Measurements from ENCODE around the gene GOLGA7B. TPM values are rescaled to one million over a fixed set of nuclear protein-coding genes. Genes with fewer than 3 reads are reported as not detected.

GOLGA7B gene
- total RNA-seq, 1 donor from 2014 or later: 2.7 TPM

DNA sequence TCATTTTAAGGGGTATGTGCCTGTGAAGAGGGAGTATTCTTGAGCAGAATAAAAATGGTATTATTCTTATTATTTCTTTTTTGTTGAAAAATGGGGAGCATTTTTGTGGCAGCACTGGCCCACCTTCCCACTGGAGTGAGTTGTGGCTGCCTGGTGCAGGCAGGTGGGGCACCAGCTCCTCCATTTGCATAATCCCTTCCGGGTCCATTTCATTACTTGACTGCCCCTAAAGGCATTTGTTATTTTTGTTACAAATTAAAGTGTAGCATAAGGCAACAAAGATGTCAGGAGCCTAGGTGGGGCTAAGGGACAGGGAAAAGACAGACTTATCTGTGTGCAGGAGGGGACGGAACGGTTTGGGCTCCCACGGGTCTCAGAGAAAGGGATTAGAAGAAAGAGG lies 26.8 kb downstream of the GOLGA7B start:
- no peak overlapping the region for H3K4me3 ChIP-seq (ENCODE audit: low read depth, low read length)
- peaks cover 4% of the 10 kb centered on the region for H3K27me3 ChIP-seq (ENCODE audit: control insufficient read depth, insufficient read depth, low read length)
- no peak for DNase-seq (ENCODE audit: low read depth)
- TF ChIP-seq, protein P1, sequence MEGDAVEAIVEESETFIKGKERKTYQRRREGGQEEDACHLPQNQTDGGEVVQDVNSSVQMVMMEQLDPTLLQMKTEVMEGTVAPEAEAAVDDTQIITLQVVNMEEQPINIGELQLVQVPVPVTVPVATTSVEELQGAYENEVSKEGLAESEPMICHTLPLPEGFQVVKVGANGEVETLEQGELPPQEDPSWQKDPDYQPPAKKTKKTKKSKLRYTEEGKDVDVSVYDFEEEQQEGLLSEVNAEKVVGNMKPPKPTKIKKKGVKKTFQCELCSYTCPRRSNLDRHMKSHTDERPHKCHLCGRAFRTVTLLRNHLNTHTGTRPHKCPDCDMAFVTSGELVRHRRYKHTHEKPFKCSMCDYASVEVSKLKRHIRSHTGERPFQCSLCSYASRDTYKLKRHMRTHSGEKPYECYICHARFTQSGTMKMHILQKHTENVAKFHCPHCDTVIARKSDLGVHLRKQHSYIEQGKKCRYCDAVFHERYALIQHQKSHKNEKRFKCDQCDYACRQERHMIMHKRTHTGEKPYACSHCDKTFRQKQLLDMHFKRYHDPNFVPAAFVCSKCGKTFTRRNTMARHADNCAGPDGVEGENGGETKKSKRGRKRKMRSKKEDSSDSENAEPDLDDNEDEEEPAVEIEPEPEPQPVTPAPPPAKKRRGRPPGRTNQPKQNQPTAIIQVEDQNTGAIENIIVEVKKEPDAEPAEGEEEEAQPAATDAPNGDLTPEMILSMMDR (IDR thresholded peaks at IDR 0.05; ENCODE audit: insufficient read depth, low read length, poor library complexity, severe bottlenecking): no peak
- no peaks in the 10 kb centered on the region for H3K36me3 ChIP-seq (ENCODE audit: control insufficient read depth, insufficient read depth, low read length)

DNA sequence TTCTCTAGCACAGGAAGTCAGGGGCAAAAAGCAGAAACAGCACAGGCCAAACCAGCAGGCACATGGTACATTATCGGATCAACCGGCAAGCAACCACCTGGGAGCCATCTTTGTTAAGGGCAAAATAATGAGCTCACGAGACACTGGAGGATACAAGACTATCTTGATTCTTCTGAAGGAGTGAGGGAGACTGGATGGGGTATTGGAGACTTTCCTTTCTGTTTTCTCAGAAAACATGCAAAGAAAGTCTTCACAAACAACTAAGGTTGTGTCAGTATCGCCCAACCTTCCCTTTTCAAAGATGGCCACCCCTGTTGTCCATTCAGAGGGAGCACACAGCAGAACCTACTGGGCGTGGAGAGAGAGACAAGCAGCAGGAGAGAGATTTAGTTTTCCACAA lies 29.6 kb downstream of the GOLGA7B start:
- H3K36me3 ChIP-seq (ENCODE audit: control insufficient read depth, insufficient read depth, low read length): no peaks in the 10 kb centered on the region
- DNase-seq (ENCODE audit: low read depth): no peak
- H3K27me3 ChIP-seq (ENCODE audit: control insufficient read depth, insufficient read depth, low read length): no peaks in the 10 kb centered on the region
- no peak overlapping the region for H3K4me3 ChIP-seq (ENCODE audit: low read depth, low read length)
- TF ChIP-seq, protein P1 (IDR thresholded peaks at IDR 0.05; ENCODE audit: insufficient read depth, low read length, poor library complexity, severe bottlenecking): no peak

DNA sequence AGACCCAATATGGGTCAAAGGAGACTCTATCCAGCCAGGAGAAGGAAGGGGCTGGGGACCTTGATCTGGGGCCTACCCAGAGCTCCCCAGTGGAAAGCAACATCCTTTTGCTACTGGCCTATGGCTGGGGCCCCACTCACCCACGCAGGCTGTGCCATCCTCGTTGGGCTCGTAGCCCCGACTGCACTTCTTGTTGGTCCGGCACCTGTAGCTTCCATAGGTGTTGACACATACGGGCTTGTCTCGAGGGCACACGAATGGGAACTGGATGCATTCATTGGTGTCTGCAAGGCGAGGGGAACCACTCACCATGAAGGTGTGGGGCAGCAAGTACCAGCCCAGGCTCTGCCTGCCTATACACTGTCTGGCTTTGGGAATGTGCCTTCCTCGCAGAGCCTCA lies 30.5 kb downstream of the GOLGA7B start:
- no peak for DNase-seq (ENCODE audit: low read depth)
- no peak overlapping the region for H3K4me3 ChIP-seq (ENCODE audit: low read depth, low read length)
- H3K27me3 ChIP-seq (ENCODE audit: control insufficient read depth, insufficient read depth, low read length): no peaks in the 10 kb centered on the region
- H3K36me3 ChIP-seq (ENCODE audit: control insufficient read depth, insufficient read depth, low read length): no peaks in the 10 kb centered on the region
- TF ChIP-seq, protein P1 (IDR thresholded peaks at IDR 0.05; ENCODE audit: insufficient read depth, low read length, poor library complexity, severe bottlenecking): no peak

DNA sequence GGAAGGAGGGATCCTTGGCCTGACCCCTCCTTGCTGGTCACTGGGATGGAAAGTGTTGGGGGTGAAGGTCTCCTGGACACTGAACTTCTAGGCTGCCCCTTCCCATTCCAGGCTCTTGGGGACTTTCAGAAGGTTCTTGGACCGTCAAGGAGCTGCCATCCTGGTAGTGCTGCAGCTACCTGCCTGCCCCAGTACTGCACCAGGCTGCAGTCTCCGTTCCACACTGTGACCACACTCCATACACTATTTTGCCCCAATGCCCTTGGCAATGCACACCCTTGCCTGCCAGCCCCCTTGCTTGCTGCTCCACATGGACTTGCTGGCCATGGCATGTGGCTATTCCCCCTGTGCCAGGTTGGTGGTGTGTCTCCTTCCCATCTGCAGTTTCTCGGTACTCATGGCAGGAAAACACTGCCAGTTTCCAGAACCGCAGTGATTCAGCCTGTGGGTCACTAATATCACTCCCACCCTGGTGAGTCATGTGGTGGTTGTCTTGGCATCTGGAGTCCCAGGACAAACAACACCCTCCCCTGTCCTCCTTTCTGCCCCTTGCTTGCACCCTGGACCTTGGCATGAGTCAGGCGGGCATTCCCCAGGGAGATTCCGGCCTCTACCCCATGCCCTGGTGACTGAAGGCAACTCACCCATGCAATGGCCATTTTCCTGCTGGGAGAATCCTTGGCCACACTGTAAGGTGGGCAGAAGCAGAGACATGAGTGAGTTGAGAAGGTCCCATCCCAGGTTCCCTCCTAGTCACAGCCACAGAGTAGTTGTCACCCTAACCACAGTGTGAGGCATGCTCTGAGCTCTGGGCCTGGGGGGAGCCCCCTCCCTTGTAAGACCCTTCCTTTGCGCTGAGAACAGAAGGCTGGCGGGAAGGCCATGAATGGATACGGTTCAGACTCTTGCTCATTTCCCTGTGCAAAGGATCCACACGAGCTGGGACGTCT lies 32.8 kb downstream of the GOLGA7B start:
- no peaks in the 10 kb centered on the region for H3K36me3 ChIP-seq (ENCODE audit: control insufficient read depth, insufficient read depth, low read length)
- DNase-seq (ENCODE audit: low read depth): peak; percentile 100
- TF ChIP-seq, protein P1 (IDR thresholded peaks at IDR 0.05; ENCODE audit: insufficient read depth, low read length, poor library complexity, severe bottlenecking): no peak
- no peaks in the 10 kb centered on the region for H3K27me3 ChIP-seq (ENCODE audit: control insufficient read depth, insufficient read depth, low read length)
- no peak overlapping the region for H3K4me3 ChIP-seq (ENCODE audit: low read depth, low read length)

DNA sequence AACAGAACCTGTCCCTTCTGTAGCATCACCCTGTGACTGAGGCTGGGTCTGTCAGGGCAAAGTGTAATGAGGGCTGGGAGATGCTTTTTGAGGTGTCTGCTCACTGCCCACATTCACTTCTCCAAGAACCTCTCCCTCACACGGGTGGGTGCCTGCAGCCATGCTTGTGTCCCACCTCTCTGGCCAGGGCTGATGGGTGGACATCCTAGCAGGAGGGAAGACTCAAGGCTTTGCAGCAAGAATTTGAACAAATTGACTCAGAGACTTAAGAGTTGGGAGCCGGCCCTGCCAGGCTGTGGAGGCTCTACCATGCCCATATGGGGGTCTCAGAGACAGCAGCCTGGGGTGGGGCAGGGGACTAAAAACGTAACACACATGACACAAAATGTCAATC lies 33.4 kb downstream of the GOLGA7B start:
- TF ChIP-seq, protein P1 (IDR thresholded peaks at IDR 0.05; ENCODE audit: insufficient read depth, low read length, poor library complexity, severe bottlenecking): no peak
- Histone ChIP-seq H3K27me3 (ENCODE audit: control insufficient read depth, insufficient read depth, low read length) (no peaks in the 10 kb centered on the region), H3K36me3 (ENCODE audit: control insufficient read depth, insufficient read depth, low read length) (no peaks in the 10 kb centered on the region), H3K4me3 (ENCODE audit: low read depth, low read length) (no peak overlapping the region)
- no peak for DNase-seq (ENCODE audit: low read depth)
